Measurements from ENCODE around the gene NKX6-2. TPM values are rescaled to one million over a fixed set of nuclear protein-coding genes. Genes with fewer than 3 reads are reported as not detected.
"Not testable (repeated sequence)": the region's sequence is repeated elsewhere in the genome, so short reads cannot be mapped to it uniquely, and the experiment has no call there.

NKX6-2 gene
- polyA plus RNA-seq, 1 donor (not counting 4 experiments of a cell fraction or from before 2014, with no cell fraction given), result not detected

- dilution Hi-C loops (cut with MboI; ENCODE audit: extremely low pct_ligation_motif_present, low sequenced_read_pairs), result no loop called here
- no peak for TF ChIP-seq CTCF (optimal IDR thresholded peaks at IDR 0.05 in 1 of 3, IDR thresholded peaks at IDR 0.05 in 1 of 3, conservative IDR thresholded peaks at IDR 0.05 in 1 of 3; ENCODE audit: extremely low read depth in 1 of 3, insufficient read depth in 2 of 3, low read length in 3 of 3)
- no peak for TF ChIP-seq EZH2 (IDR thresholded peaks at IDR 0.05; ENCODE audit: low read length)
- FAIRE-seq, result no peak
- peaks cover 13% of the 10 kb centered on the region for H3K9me3 ChIP-seq (ENCODE audit: control insufficient read depth, low read depth, low read length)
- no peaks in the 10 kb centered on the region for H3K9me1 ChIP-seq (ENCODE audit: control insufficient read depth, extremely low read depth, insufficient read depth, low read length)
- H3K36me3 ChIP-seq (ENCODE audit: control insufficient read depth in 2 of 2, extremely low read depth in 1 of 2, insufficient read depth in 2 of 2, low read length in 2 of 2), result no peaks in the 10 kb centered on the region
- H3K9ac ChIP-seq (ENCODE audit: control insufficient read depth, extremely low read depth, insufficient read depth, low read length), result no peak overlapping the region
- H4K20me1 ChIP-seq (ENCODE audit: control insufficient read depth, extremely low read depth, insufficient read depth, low read length), result no peaks in the 10 kb centered on the region
- H3K4me1 ChIP-seq (ENCODE audit: control insufficient read depth, extremely low read depth, insufficient read depth, low read length), result no peaks in the 10 kb centered on the region
- H3K27me3 ChIP-seq (ENCODE audit: control insufficient read depth, extremely low read depth, insufficient read depth, low read length), result peaks cover 4% of the 10 kb centered on the region
- H2AFZ ChIP-seq (ENCODE audit: control insufficient read depth, low read length), result no peak overlapping the region
- DNase-seq (ENCODE audit: low read depth, low spot score), result no peak
- no peak overlapping the region for H3K4me2 ChIP-seq (ENCODE audit: control insufficient read depth, extremely low read depth, insufficient read depth, low read depth, low read length)
- no peak overlapping the region for H3K27ac ChIP-seq (ENCODE audit: control insufficient read depth, insufficient read depth, low read length)
- no peak overlapping the region for H3K4me3 ChIP-seq (ENCODE audit: control insufficient read depth in 2 of 3, extremely low read depth in 1 of 3, insufficient read depth in 2 of 3, low read depth in 1 of 3, low read length in 3 of 3)
- no peaks in the 10 kb centered on the region for H3K79me2 ChIP-seq (ENCODE audit: control insufficient read depth, insufficient read depth, low read length)
These were observed 41.5 kb upstream of the NKX6-2 start for GRCh38 chr10:132827423-132827789.

- H3K9ac ChIP-seq (ENCODE audit: control insufficient read depth, extremely low read depth, insufficient read depth, low read length), result no peak overlapping the region
- dilution Hi-C loops (cut with MboI; ENCODE audit: extremely low pct_ligation_motif_present, low sequenced_read_pairs), result no loop called here
- H3K36me3 ChIP-seq (ENCODE audit: control insufficient read depth in 2 of 2, extremely low read depth in 1 of 2, insufficient read depth in 2 of 2, low read length in 2 of 2), result no peaks in the 10 kb centered on the region
- H3K9me1 ChIP-seq (ENCODE audit: control insufficient read depth, extremely low read depth, insufficient read depth, low read length), result no peaks in the 10 kb centered on the region
- H3K4me3 ChIP-seq (ENCODE audit: control insufficient read depth in 2 of 3, extremely low read depth in 1 of 3, insufficient read depth in 2 of 3, low read depth in 1 of 3, low read length in 3 of 3), result no peak overlapping the region
- H3K4me2 ChIP-seq (ENCODE audit: control insufficient read depth, extremely low read depth, insufficient read depth, low read depth, low read length), result no peak overlapping the region
- peaks cover 18% of the 10 kb centered on the region for H3K9me3 ChIP-seq (ENCODE audit: control insufficient read depth, low read depth, low read length)
- H3K27ac ChIP-seq (ENCODE audit: control insufficient read depth, insufficient read depth, low read length), result no peak overlapping the region
- no peaks in the 10 kb centered on the region for H3K27me3 ChIP-seq (ENCODE audit: control insufficient read depth, extremely low read depth, insufficient read depth, low read length)
- H2AFZ ChIP-seq (ENCODE audit: control insufficient read depth, low read length), result no peak overlapping the region
- FAIRE-seq, result no peak
- no peaks in the 10 kb centered on the region for H3K4me1 ChIP-seq (ENCODE audit: control insufficient read depth, extremely low read depth, insufficient read depth, low read length)
- H4K20me1 ChIP-seq (ENCODE audit: control insufficient read depth, extremely low read depth, insufficient read depth, low read length), result no peaks in the 10 kb centered on the region
- no peak for TF ChIP-seq EZH2 (IDR thresholded peaks at IDR 0.05; ENCODE audit: low read length)
- TF ChIP-seq CTCF (optimal IDR thresholded peaks at IDR 0.05 in 1 of 3, IDR thresholded peaks at IDR 0.05 in 1 of 3, conservative IDR thresholded peaks at IDR 0.05 in 1 of 3; ENCODE audit: extremely low read depth in 1 of 3, insufficient read depth in 2 of 3, low read length in 3 of 3), result no peak
- no peaks in the 10 kb centered on the region for H3K79me2 ChIP-seq (ENCODE audit: control insufficient read depth, insufficient read depth, low read length)
- no peak for DNase-seq (ENCODE audit: low read depth, low spot score)
These were observed 40.8 kb upstream of the NKX6-2 start for GRCh38 chr10:132826524-132827422.

GRCh38 chr10:132825783-132826523 is 40.0 kb upstream of the NKX6-2 start:
- H3K4me2 ChIP-seq (ENCODE audit: control insufficient read depth, extremely low read depth, insufficient read depth, low read depth, low read length); H3K27ac ChIP-seq (ENCODE audit: control insufficient read depth, insufficient read depth, low read length); H3K9ac ChIP-seq (ENCODE audit: control insufficient read depth, extremely low read depth, insufficient read depth, low read length); dilution Hi-C loops (cut with MboI; ENCODE audit: extremely low pct_ligation_motif_present, low sequenced_read_pairs); H2AFZ ChIP-seq (ENCODE audit: control insufficient read depth, low read length); H4K20me1 ChIP-seq (ENCODE audit: control insufficient read depth, extremely low read depth, insufficient read depth, low read length); H3K27me3 ChIP-seq (ENCODE audit: control insufficient read depth, extremely low read depth, insufficient read depth, low read length); DNase-seq (ENCODE audit: low read depth, low spot score); H3K36me3 ChIP-seq (ENCODE audit: control insufficient read depth in 2 of 2, extremely low read depth in 1 of 2, insufficient read depth in 2 of 2, low read length in 2 of 2); FAIRE-seq; H3K4me1 ChIP-seq (ENCODE audit: control insufficient read depth, extremely low read depth, insufficient read depth, low read length); H3K9me1 ChIP-seq (ENCODE audit: control insufficient read depth, extremely low read depth, insufficient read depth, low read length); H3K4me3 ChIP-seq (ENCODE audit: control insufficient read depth in 2 of 3, extremely low read depth in 1 of 3, insufficient read depth in 2 of 3, low read depth in 1 of 3, low read length in 3 of 3); H3K79me2 ChIP-seq (ENCODE audit: control insufficient read depth, insufficient read depth, low read length): not testable (repeated sequence)
- H3K9me3 ChIP-seq (ENCODE audit: control insufficient read depth, low read depth, low read length), result peaks cover 21% of the 10 kb centered on the region
